ENCODE data around the gene RRAGB. TPM values are rescaled to one million over a fixed set of nuclear protein-coding genes. Genes with fewer than 3 reads are reported as not detected.
A peak's percentile ranks its signal among the peaks of the same experiment; 100 is the strongest.
"Not testable (repeated sequence)": the region's sequence is repeated elsewhere in the genome, so short reads cannot be mapped to it uniquely, and the experiment has no call there.

RRAGB gene
- total RNA-seq, 1 donor from 2014 or later, result 13.0 TPM

GRCh38 chrX:55767100-55767499, 49.6 kb downstream of the RRAGB start:
- peak; percentile 39 for DNase-seq (ENCODE audit: low read depth)
- Histone ChIP-seq H2AFZ (ENCODE audit: low read depth, low read length) (no peak overlapping the region), H3K4me2 (ENCODE audit: low read length) (peak overlapping the region; percentile 7), H3K4me3 (ENCODE audit: insufficient read depth, low read depth, low read length) (no peak overlapping the region), H3K9ac (ENCODE audit: low read length) (no peak overlapping the region), H3K36me3 (ENCODE audit: insufficient read depth, low read length) (no peaks in the 10 kb centered on the region), H4K20me1 (ENCODE audit: insufficient read depth, low read length) (no peaks in the 10 kb centered on the region), H3K27me3 (ENCODE audit: insufficient read depth, low read length) (no peaks in the 10 kb centered on the region), H3K79me2 (ENCODE audit: insufficient read depth, low read length) (no peaks in the 10 kb centered on the region), H3K9me3 (ENCODE audit: insufficient read depth, low read depth, low read length) (no peaks in the 10 kb centered on the region), H3K4me1 (ENCODE audit: insufficient read depth, low read length) (no peaks in the 10 kb centered on the region), H3K27ac (ENCODE audit: low read depth, low read length) (no peak overlapping the region)
- no peak for TF ChIP-seq EZH2 (IDR thresholded peaks at IDR 0.05; ENCODE audit: insufficient read depth, low read length)
- no peak for TF ChIP-seq CTCF (IDR thresholded peaks at IDR 0.05; ENCODE audit: insufficient read depth, low read depth, low read length)
- H3K9me3 Mint-ChIP-seq (ENCODE audit: unreplicated experiment), result peaks cover 3% of the 10 kb centered on the region
- no peaks in the 10 kb centered on the region for H3K27me3 Mint-ChIP-seq (ENCODE audit: low read depth, unreplicated experiment)
- no peaks in the 10 kb centered on the region for H3K4me1 Mint-ChIP-seq (ENCODE audit: low read depth, unreplicated experiment)
- peaks cover 5% of the 10 kb centered on the region for H3K36me3 Mint-ChIP-seq (ENCODE audit: low read depth, unreplicated experiment)
- no peak for FAIRE-seq
- no peak overlapping the region for H3K4me3 Mint-ChIP-seq (ENCODE audit: unreplicated experiment)
- no peak overlapping the region for H3K27ac Mint-ChIP-seq (ENCODE audit: unreplicated experiment)

- not testable (repeated sequence) for H3K9me3 ChIP-seq (ENCODE audit: insufficient read depth, low read depth, low read length); H3K4me3 ChIP-seq (ENCODE audit: insufficient read depth, low read depth, low read length); H3K9ac ChIP-seq (ENCODE audit: low read length); FAIRE-seq; H3K27me3 ChIP-seq (ENCODE audit: insufficient read depth, low read length); H3K36me3 ChIP-seq (ENCODE audit: insufficient read depth, low read length); H3K4me3 Mint-ChIP-seq (ENCODE audit: unreplicated experiment); H3K9me3 Mint-ChIP-seq (ENCODE audit: unreplicated experiment); H3K4me1 ChIP-seq (ENCODE audit: insufficient read depth, low read length); H2AFZ ChIP-seq (ENCODE audit: low read depth, low read length); H3K4me1 Mint-ChIP-seq (ENCODE audit: low read depth, unreplicated experiment); H3K36me3 Mint-ChIP-seq (ENCODE audit: low read depth, unreplicated experiment); H3K27me3 Mint-ChIP-seq (ENCODE audit: low read depth, unreplicated experiment); H3K79me2 ChIP-seq (ENCODE audit: insufficient read depth, low read length); H3K4me2 ChIP-seq (ENCODE audit: low read length); H4K20me1 ChIP-seq (ENCODE audit: insufficient read depth, low read length); H3K27ac ChIP-seq (ENCODE audit: low read depth, low read length); DNase-seq (ENCODE audit: low read depth); H3K27ac Mint-ChIP-seq (ENCODE audit: unreplicated experiment)
Measured at GRCh38 chrX:55774419-55774818, 56.9 kb downstream of the RRAGB start.

- no peaks in the 10 kb centered on the region for H3K9me3 Mint-ChIP-seq (ENCODE audit: unreplicated experiment)
- Histone ChIP-seq H3K4me1 (ENCODE audit: insufficient read depth, low read length) (no peaks in the 10 kb centered on the region), H3K4me3 (ENCODE audit: insufficient read depth, low read depth, low read length) (no peak overlapping the region), H3K36me3 (ENCODE audit: insufficient read depth, low read length) (no peaks in the 10 kb centered on the region), H3K27ac (ENCODE audit: low read depth, low read length) (no peak overlapping the region), H3K4me2 (ENCODE audit: low read length) (no peak overlapping the region), H2AFZ (ENCODE audit: low read depth, low read length) (no peak overlapping the region), H3K27me3 (ENCODE audit: insufficient read depth, low read length) (no peaks in the 10 kb centered on the region), H3K9ac (ENCODE audit: low read length) (no peak overlapping the region), H4K20me1 (ENCODE audit: insufficient read depth, low read length) (no peaks in the 10 kb centered on the region), H3K9me3 (ENCODE audit: insufficient read depth, low read depth, low read length) (no peaks in the 10 kb centered on the region), H3K79me2 (ENCODE audit: insufficient read depth, low read length) (no peaks in the 10 kb centered on the region)
- peaks cover 2% of the 10 kb centered on the region for H3K4me1 Mint-ChIP-seq (ENCODE audit: low read depth, unreplicated experiment)
- H3K4me3 Mint-ChIP-seq (ENCODE audit: unreplicated experiment), result no peak overlapping the region
- FAIRE-seq (no peak), DNase-seq (ENCODE audit: low read depth) (no peak)
- peaks cover 3% of the 10 kb centered on the region for H3K36me3 Mint-ChIP-seq (ENCODE audit: low read depth, unreplicated experiment)
- TF ChIP-seq EZH2 (IDR thresholded peaks at IDR 0.05; ENCODE audit: insufficient read depth, low read length) (no peak), CTCF (IDR thresholded peaks at IDR 0.05; ENCODE audit: insufficient read depth, low read depth, low read length) (no peak)
- no peaks in the 10 kb centered on the region for H3K27me3 Mint-ChIP-seq (ENCODE audit: low read depth, unreplicated experiment)
- no peak overlapping the region for H3K27ac Mint-ChIP-seq (ENCODE audit: unreplicated experiment)
Measured at GRCh38 chrX:55777596-55777995, 60.0 kb downstream of the RRAGB start.
